Endothelial cell of umbilical vein (primary cell): Measurements from ENCODE around the gene CAMP. TPM values are rescaled to one million over a fixed set of nuclear protein-coding genes. Genes with fewer than 3 reads are reported as not detected.

Experiments used
- BruUV-seq: library from RNA; stranded (reverse); fragments of 400-500 nt; replicated peaks from 2 replicates; lab custom pipeline; 2021; lab: Mats Ljungman, UMichigan
- CTCF ChIA-PET: fragments of 300-600, 350-600 bp; sonication (Branson Sonifier 250); formaldehyde crosslinking; loops from one replicate; lab custom pipeline; 2021; ENCODE audit warnings: antibody characterized with exemption, inconsistent platforms; lab: Charles Lee
- POLR2A ChIA-PET: fragments of 300-600, 350-600 bp; sonication (Branson Sonifier 250); formaldehyde crosslinking; loops from one replicate; lab custom pipeline; 2021; ENCODE audit warnings: antibody characterized with exemption, inconsistent platforms; lab: Charles Lee
- DNase-seq: peaks from one replicate; pipeline ENCODE4 v3.0.0-alpha.2; 2011; ENCODE audit warnings: low read depth, low spot score
- FAIRE-seq: peaks from 2 replicates; lab custom pipeline; 2011; peaks lifted over from hg19 to GRCh38; lab: Jason Lieb, UNC
- H2AFZ ChIP-seq: 2 replicates; pipeline ENCODE4 v1.6.0; 2012; ENCODE audit warnings: low read depth, low read length, control low read depth, inconsistent platforms
- H3K27ac ChIP-seq: 2 replicates; pipeline ENCODE4 v1.5.1; 2011; ENCODE audit warnings: low read depth, mild to moderate bottlenecking, control low read depth, low read length, moderate library complexity; ENCODE audit not compliant: insufficient read depth
- H3K27me3 ChIP-seq, 2 experiments: 2 replicates each; pipeline versions ENCODE4 v1.6.0 to v1.6.1; 2011; ENCODE audit warnings: low read length in 2 of 2, mixed read lengths in 1 of 2; ENCODE audit not compliant: control insufficient read depth in 2 of 2, insufficient read depth in 2 of 2
- H3K36me3 ChIP-seq, 2 experiments: 2 replicates in 1 of 2; 3 replicates in 1 of 2; pipeline ENCODE4 v1.5.1; 2011; ENCODE audit warnings: low read length in 2 of 2, mild to moderate bottlenecking in 1 of 2, moderate library complexity in 1 of 2; ENCODE audit not compliant: control insufficient read depth in 2 of 2, insufficient read depth in 2 of 2; ENCODE audit errors: extremely low read depth in 1 of 2
- H3K4me1 ChIP-seq: 3 replicates; pipeline ENCODE4 v1.5.1; 2011; ENCODE audit warnings: mild to moderate bottlenecking, low read length; ENCODE audit not compliant: control insufficient read depth, insufficient read depth; ENCODE audit errors: extremely low read depth
- H3K4me2 ChIP-seq: 2 replicates; pipeline ENCODE4 v1.6.1; 2011; ENCODE audit warnings: low read length, control low read depth, mixed read lengths; ENCODE audit not compliant: insufficient read depth
- H3K4me3 ChIP-seq, 3 experiments: fragments of 200-600 bp in 1 of 3; sonication (generic), shearing (Covaris generic) in 1 of 3; replicated peaks in 1 of 3; 2 replicates each; pipeline ENCODE4 v1.5.1; 2011 to 2016; ENCODE audit warnings: control low read depth in 3 of 3, low read length in 3 of 3, mild to moderate bottlenecking in 2 of 3, inconsistent platforms in 1 of 3, low read depth in 1 of 3, moderate library complexity in 1 of 3; ENCODE audit not compliant: insufficient read depth in 1 of 3
- H3K79me2 ChIP-seq: 2 replicates; pipeline ENCODE4 v1.6.0; 2012; ENCODE audit warnings: low read length, inconsistent platforms; ENCODE audit not compliant: control insufficient read depth, insufficient read depth
- H3K9ac ChIP-seq: replicated peaks from 2 replicates; pipeline ENCODE3; 2011; ENCODE audit warnings: low read length, control low read depth; ENCODE audit not compliant: insufficient read depth; ENCODE audit errors: extremely low read depth
- H3K9me1 ChIP-seq: replicated peaks from 3 replicates; pipeline ENCODE4 v1.6.0; 2011; ENCODE audit warnings: mild to moderate bottlenecking, low read length; ENCODE audit not compliant: control insufficient read depth, insufficient read depth; ENCODE audit errors: extremely low read depth
- H3K9me3 ChIP-seq: replicated peaks from 2 replicates; pipeline ENCODE4 v1.5.1; 2012; ENCODE audit warnings: low read length, inconsistent platforms; ENCODE audit not compliant: control insufficient read depth, insufficient read depth
- H4K20me1 ChIP-seq: replicated peaks from 2 replicates; pipeline ENCODE3; 2011; ENCODE audit warnings: mild to moderate bottlenecking, low read length; ENCODE audit not compliant: control insufficient read depth, insufficient read depth; ENCODE audit errors: extremely low read depth
- EZH2 ChIP-seq: IDR thresholded peaks from 2 replicates; pipeline ENCODE4 v1.6.1; 2012; ENCODE audit warnings: borderline replicate concordance, low read depth, mild to moderate bottlenecking, moderate library complexity, low read length, inconsistent platforms; ENCODE audit not compliant: severe bottlenecking
- FOS ChIP-seq: IDR thresholded peaks from 2 replicates; pipeline ENCODE4 v1.6.1; 2011; ENCODE audit warnings: mild to moderate bottlenecking, low read length, moderate library complexity, borderline replicate concordance; ENCODE audit not compliant: insufficient read depth
- GATA2 ChIP-seq: IDR thresholded peaks from 2 replicates; pipeline ENCODE4 v1.7.0; 2011; ENCODE audit warnings: low read depth, mild to moderate bottlenecking, moderate library complexity, mixed read lengths, low read length; ENCODE audit not compliant: insufficient read length, insufficient read depth
- JUN ChIP-seq: IDR thresholded peaks from 2 replicates; pipeline ENCODE4 v1.6.1; 2011; ENCODE audit warnings: borderline replicate concordance, low read depth; ENCODE audit not compliant: insufficient read length, insufficient read depth
- MYC ChIP-seq: IDR thresholded peaks from one replicate; pipeline ENCODE4 v1.6.1; 2011; ENCODE audit warnings: mild to moderate bottlenecking, low read depth, low read length
- POLR2A ChIP-seq: IDR thresholded peaks from 2 replicates; pipeline ENCODE4 v1.6.1; 2012; ENCODE audit warnings: low read depth, mild to moderate bottlenecking, control low read depth, low read length
- POLR2AphosphoS5 ChIP-seq: IDR thresholded peaks from 2 replicates; pipeline ENCODE4 v1.6.1; 2012; ENCODE audit warnings: low read depth, mild to moderate bottlenecking, control low read depth, low read length, moderate library complexity; ENCODE audit not compliant: insufficient read depth
- dilution Hi-C: fragments of 300-500 bp; cut with MboI; formaldehyde crosslinking; loops from one replicate; pipeline ENCODE4 v1.15.0; 2019; ENCODE audit warnings: low sequenced_read_pairs; ENCODE audit not compliant: extremely low pct_ligation_motif_present
- intact Hi-C: fragments of 100-400 bp; cut with micrococcal nuclease; formaldehyde crosslinking; loops from one replicate; pipeline ENCODE4 v1.10.0; 2022
- polyA plus RNA-seq, 4 experiments: library from polyadenylated mRNA; depleted of rRNA in 3 of 4; stranded (reverse) in 3 of 4; unstranded in 1 of 4; fragments of >200 nt; gene quantifications; 2 replicates each; pipeline versions ENCODE4 v1.2.1 to v1.2.3, GENCODE V29; 2011 to 2012; ENCODE audit warnings: missing spikeins in 1 of 4
- total RNA-seq: library from RNA; stranded (reverse); gene quantifications from 2 replicates; pipeline ENCODE4 v1.2.3, GENCODE V29; 2021
- TF ChIP-seq, protein P1 (sequence below), 2 donors: IDR thresholded peaks; 1 replicate in 1 of 2; 2 replicates in 1 of 2; pipeline ENCODE4 v1.5.1; 2011; ENCODE audit warnings: low read length in 2 of 2, mild to moderate bottlenecking in 2 of 2, moderate library complexity in 2 of 2, control low read depth in 1 of 2, inconsistent platforms in 1 of 2, low read depth in 1 of 2; ENCODE audit not compliant: insufficient read depth in 1 of 2; ENCODE audit errors: extremely low read depth in 1 of 2
- TF ChIP-seq, protein P2 (sequence below): IDR thresholded peaks from 2 replicates; pipeline ENCODE4 v1.6.1; 2011; ENCODE audit not compliant: insufficient read depth, insufficient read length

Gene CAMP
- total and polyA plus RNA-seq, 2 donors (not counting 3 experiments of a cell fraction or from before 2014, with no cell fraction given): not detected

- TF ChIP-seq, protein P1, sequence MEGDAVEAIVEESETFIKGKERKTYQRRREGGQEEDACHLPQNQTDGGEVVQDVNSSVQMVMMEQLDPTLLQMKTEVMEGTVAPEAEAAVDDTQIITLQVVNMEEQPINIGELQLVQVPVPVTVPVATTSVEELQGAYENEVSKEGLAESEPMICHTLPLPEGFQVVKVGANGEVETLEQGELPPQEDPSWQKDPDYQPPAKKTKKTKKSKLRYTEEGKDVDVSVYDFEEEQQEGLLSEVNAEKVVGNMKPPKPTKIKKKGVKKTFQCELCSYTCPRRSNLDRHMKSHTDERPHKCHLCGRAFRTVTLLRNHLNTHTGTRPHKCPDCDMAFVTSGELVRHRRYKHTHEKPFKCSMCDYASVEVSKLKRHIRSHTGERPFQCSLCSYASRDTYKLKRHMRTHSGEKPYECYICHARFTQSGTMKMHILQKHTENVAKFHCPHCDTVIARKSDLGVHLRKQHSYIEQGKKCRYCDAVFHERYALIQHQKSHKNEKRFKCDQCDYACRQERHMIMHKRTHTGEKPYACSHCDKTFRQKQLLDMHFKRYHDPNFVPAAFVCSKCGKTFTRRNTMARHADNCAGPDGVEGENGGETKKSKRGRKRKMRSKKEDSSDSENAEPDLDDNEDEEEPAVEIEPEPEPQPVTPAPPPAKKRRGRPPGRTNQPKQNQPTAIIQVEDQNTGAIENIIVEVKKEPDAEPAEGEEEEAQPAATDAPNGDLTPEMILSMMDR (IDR thresholded peaks at IDR 0.05; ENCODE audit: extremely low read depth in 1 of 2, insufficient read depth in 1 of 2, low read depth in 1 of 2, low read length in 2 of 2): no peak
- no peak for TF ChIP-seq JUN
- TF ChIP-seq GATA2: no peak
- Histone ChIP-seq H3K9ac (no peak overlapping the region), H3K27ac (no peak overlapping the region), H3K4me1 (peaks cover 5% of the 10 kb centered on the region), H4K20me1 (no peaks in the 10 kb centered on the region), H3K4me2 (no peak overlapping the region), H3K79me2 (peaks cover 33% of the 10 kb centered on the region), H3K27me3 (peaks cover 0 to 2% of the 10 kb centered on the region in 2 experiments), H2AFZ (peak overlapping the region; percentile 81), H3K9me3 (no peaks in the 10 kb centered on the region), H3K36me3 (peaks cover 2 to 7% of the 10 kb centered on the region in 2 experiments), H3K9me1 (no peaks in the 10 kb centered on the region), H3K4me3 (no peak overlapping the region)
- dilution Hi-C loops: no loop called here
- BruUV-seq: no TSS peak
- DNase-seq (no peak), FAIRE-seq (no peak)
- ChIA-PET POLR2A (no interaction called here), CTCF (interaction anchor here (1.1 to 3.0 kb wide), 2 partner anchors 211 to 247 kb away, joined by 3 to 30 read pairs; no protein-coding TSS in a partner anchor)
- intact Hi-C loops: no loop called here
Measured at GRCh38 chr3:48189321-48189720, 34.0 kb upstream of the CAMP start.

- Histone ChIP-seq H3K79me2 (peaks cover 17% of the 10 kb centered on the region), H3K4me3 (no peak overlapping the region), H3K4me2 (no peak overlapping the region), H3K9me1 (no peaks in the 10 kb centered on the region), H3K9ac (no peak overlapping the region), H3K4me1 (peaks cover 5% of the 10 kb centered on the region), H3K36me3 (no peaks in the 10 kb centered on the region), H3K27me3 (peaks cover 0 to 2% of the 10 kb centered on the region in 2 experiments), H3K9me3 (no peaks in the 10 kb centered on the region), H2AFZ (no peak overlapping the region), H4K20me1 (no peaks in the 10 kb centered on the region), H3K27ac (no peak overlapping the region)
- intact Hi-C loops (loop anchor here (10.0 kb wide), 2 partner anchors 84 to 354 kb away; no protein-coding TSS in a partner anchor), dilution Hi-C loops (no loop called here)
- DNase-seq (no peak), FAIRE-seq (no peak)
- CTCF ChIA-PET: interaction anchor here (1.1 to 1.9 kb wide), 2 partner anchors 9 to 245 kb away, joined by 3 to 17 read pairs; no protein-coding TSS in a partner anchor
- no TSS peak for BruUV-seq
- POLR2A ChIA-PET: no interaction called here
- TF ChIP-seq FOS (no peak), MYC (no peak), EZH2 (no peak), POLR2A (no peak), JUN (no peak), GATA2 (no peak), POLR2AphosphoS5 (no peak)
- TF ChIP-seq, protein P2, sequence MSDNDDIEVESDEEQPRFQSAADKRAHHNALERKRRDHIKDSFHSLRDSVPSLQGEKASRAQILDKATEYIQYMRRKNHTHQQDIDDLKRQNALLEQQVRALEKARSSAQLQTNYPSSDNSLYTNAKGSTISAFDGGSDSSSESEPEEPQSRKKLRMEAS: no peak
- TF ChIP-seq, protein P1 (IDR thresholded peaks at IDR 0.05; ENCODE audit: extremely low read depth in 1 of 2, insufficient read depth in 1 of 2, low read depth in 1 of 2, low read length in 2 of 2): no peak
Measured at GRCh38 chr3:48190911-48191310, 32.4 kb upstream of the CAMP start.
